GM23248 (cell line): ENCODE results near the gene GNAI1.

Experiments used
- EZH2 ChIP-seq: fragments of 200-600 bp; sonication (generic); IDR thresholded peaks from 2 replicates; pipeline ENCODE4 v1.6.1; 2018; ENCODE audit warnings: antibody characterized with exemption, mild to moderate bottlenecking; ENCODE audit not compliant: insufficient read depth, poor library complexity, severe bottlenecking
- EZH2phosphoT487 ChIP-seq: fragments of 200-600 bp; sonication (generic); IDR thresholded peaks from 2 replicates; pipeline ENCODE4 v1.6.1; 2018; ENCODE audit warnings: antibody characterized with exemption, moderate library complexity, mild to moderate bottlenecking, low read depth; ENCODE audit not compliant: insufficient read depth

GRCh38 chr7:80247891-80248290, 113.3 kb downstream of the GNAI1 start:
- TF ChIP-seq EZH2 (no peak), EZH2phosphoT487 (no peak)
